ENCODE data around the gene DDX39A.
"Not testable (repeated sequence)": the region's sequence is repeated elsewhere in the genome, so short reads cannot be mapped to it uniquely, and the experiment has no call there.

GRCh38 chr19:14372384-14373077, 46.6 kb downstream of the DDX39A start:
- not testable (repeated sequence) for TF ChIP-seq CTCF (IDR thresholded peaks at IDR 0.05; ENCODE audit: poor library complexity, severe bottlenecking); RAD21 (conservative IDR thresholded peaks at IDR 0.05); POLR2AphosphoS5 (IDR thresholded peaks at IDR 0.05); EP300 (conservative IDR thresholded peaks at IDR 0.05; ENCODE audit: poor library complexity, severe bottlenecking); REST (IDR thresholded peaks at IDR 0.05; ENCODE audit: borderline replicate concordance); SMC3 (conservative IDR thresholded peaks at IDR 0.05; ENCODE audit: poor library complexity); EZH2 (IDR thresholded peaks at IDR 0.05; ENCODE audit: borderline replicate concordance, insufficient read depth, low read length, poor library complexity, severe bottlenecking)
